ENCODE results near the gene SPPL2A.
"Not testable (repeated sequence)": the region's sequence is repeated elsewhere in the genome, so short reads cannot be mapped to it uniquely, and the experiment has no call there.

Gene SPPL2A

DNA sequence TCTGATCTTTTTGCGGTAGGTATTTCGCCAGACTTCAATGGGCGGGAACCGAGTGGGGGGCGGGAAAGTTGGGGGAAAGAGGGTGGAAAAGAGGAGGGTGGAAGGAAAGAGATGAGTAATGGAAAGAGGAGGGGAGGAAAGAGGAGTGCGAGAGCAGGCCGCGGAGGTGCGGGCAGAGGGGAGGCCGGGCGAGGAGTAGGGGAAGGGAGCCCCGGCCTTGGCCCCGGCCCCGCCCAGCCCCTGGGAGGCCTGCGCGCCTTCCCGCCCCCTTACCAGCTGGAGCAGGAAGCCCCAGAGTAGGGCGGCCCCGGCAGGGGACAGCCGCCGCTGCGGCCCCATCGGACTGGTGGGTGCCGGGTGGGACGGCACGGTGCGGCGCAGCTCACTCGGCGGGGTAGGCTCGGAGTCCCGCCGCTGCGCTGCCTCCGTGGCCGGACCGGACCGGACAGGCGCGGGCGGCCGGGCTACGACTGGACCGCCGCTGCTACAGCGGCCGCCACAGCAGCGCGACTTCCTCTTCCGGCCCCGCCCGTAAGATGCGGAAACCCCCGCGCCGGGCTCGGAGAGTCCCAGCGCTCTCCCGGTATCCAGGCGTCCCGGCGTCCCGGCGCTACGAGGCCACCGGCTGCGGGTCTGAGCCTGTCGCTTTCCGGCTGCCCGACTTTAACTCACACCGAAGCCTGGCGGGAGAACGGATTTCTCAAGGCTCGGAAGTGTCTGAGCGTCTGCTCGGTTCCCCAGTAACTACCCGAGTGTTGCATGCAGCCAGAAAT lies at the start of gene SPPL2A:
Gene SPPL2A (minus strand): TSS at position 512 of the 773 bp plus-strand sequence. CDS start 173 bp downstream, at position 339.
- peak; percentile 88 for DNase-seq

DNA sequence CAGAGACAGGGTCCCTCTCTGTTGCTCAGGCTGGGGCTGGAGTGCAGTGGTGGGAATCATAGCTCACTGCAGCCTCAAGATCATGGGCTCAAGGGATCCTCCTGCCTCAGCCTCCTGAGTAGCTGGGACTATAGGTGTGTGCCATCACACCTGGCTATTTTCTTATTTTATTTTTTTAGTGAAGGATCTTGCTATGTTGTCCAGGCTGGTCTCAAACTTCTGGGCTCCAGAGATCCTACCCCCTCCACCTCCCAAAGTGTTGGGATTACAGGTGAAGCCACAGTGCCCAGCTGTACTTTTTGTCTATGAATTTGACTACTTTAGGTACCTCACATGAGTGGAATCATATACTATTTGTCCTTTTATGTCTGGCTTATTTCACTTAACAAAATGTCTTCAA lies 49.1 kb upstream of the SPPL2A start:
- no peak for DNase-seq

DNA sequence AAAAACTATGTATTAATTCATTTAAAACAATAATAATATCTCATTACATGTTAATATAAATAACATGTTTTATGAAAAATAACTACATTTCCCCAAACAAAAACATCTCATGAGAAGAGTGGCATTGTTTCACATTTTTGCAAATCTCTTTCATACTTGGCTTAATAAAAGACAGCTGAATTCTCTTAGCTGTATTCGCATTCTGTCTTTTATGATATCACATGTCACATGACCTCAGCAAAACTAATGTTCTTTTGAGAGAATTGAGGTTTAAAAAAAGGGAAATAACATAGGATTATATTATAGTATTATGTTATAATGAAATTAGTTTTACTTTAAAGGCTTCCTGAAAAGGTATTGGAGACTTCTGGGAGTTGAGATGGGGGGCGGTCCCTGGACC lies 48.4 kb upstream of the SPPL2A start:
- no peak for DNase-seq

- DNase-seq: no peak
Measured at GRCh38 chr15:50813089-50813488, 47.6 kb upstream of the SPPL2A start.

- DNase-seq: not testable (repeated sequence)
Measured at GRCh38 chr15:50812181-50812506, 46.6 kb upstream of the SPPL2A start.

GRCh38 chr15:50811461-50812180 lies 46.1 kb upstream of the SPPL2A start:
- DNase-seq: not testable (repeated sequence)

- no peak for DNase-seq
Measured at GRCh38 chr15:50810128-50810527, 44.6 kb upstream of the SPPL2A start.

DNA sequence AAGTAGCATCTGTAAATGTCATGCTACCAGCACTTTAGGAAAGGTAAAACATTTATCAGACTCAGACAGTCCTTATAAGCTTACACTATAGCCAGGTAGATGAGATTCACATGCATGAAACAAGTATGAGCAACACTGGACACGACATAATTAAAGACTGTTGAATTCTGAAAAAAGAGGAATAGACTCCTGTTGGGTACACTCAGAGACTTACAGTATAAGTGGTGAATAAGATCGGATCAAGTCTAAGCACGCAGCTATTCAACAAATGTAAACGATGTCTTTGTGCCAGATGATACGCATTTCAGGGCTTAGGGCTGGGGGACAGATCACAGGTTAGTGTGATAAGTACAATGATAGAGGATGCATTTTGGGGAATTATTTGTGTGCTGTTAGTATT lies 43.2 kb upstream of the SPPL2A start:
- DNase-seq: no peak

- no peak for DNase-seq
Measured at GRCh38 chr15:50803479-50804180, 38.1 kb upstream of the SPPL2A start.

GRCh38 chr15:50800715-50801114 lies 35.2 kb upstream of the SPPL2A start:
- DNase-seq: no peak

DNA sequence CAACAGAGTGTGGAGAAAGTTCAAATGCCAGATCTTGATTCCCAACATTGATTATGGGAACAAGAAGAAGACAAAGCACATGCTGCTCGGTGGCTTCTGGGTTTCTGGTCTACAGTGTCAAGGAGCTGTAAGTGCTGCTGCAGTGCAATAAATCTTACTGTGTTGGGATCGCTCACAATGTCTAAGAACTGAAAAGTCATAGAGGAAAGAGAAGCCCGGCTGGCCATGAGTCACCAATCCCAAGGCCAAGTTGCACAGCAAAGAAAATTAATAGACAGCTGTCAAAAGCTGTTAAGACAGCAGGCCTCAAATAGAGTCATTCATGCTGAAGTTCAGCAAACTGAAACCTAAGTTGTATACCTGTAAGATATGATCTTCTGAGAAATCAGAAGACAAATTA lies 33.2 kb upstream of the SPPL2A start:
- DNase-seq: no peak

GRCh38 chr15:50797926-50798325 lies 32.4 kb upstream of the SPPL2A start:
- DNase-seq: no peak

- DNase-seq: no peak
Measured at GRCh38 chr15:50791486-50791885, 26.0 kb upstream of the SPPL2A start.

GRCh38 chr15:50790778-50791453 lies 25.4 kb upstream of the SPPL2A start:
- no peak for DNase-seq

DNA sequence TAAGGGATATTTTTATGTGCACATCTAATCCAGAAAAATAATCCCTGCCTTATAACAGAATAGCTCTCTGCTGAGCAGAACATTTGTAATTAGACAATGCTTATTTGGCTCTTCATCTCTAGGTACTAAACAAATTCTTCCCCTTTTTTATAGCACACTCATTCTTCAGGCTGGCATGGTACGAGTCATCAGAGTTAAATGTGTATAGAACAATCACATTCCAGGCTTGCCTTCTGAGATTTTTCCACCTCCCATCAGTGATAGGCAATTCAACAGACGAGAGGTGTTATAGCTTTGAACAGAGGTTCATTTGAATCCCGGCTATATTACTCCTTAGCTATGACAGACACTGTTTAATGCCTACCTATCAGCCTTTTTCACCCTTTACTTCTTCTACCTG lies 21.4 kb upstream of the SPPL2A start:
- DNase-seq: no peak

DNA sequence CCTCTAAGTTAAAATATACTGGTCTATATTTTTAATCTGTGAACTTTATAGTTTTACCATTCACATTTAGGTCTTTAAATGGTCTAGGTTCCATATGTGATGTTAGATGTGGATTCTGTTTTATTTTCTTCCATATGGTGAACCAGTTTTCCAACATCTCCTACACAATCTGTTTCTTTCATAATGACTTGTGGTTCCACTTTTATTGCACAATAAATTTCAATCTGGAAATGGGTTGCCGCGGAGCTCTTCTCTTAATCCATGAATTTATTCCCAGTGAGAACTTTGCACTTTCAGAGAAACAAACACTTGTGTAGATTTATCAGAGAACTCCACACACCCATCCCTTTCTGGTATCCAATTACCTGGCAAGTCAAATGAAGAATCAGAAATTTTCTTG lies 20.9 kb upstream of the SPPL2A start:
- DNase-seq: no peak

GRCh38 chr15:50783895-50784294 lies 18.4 kb upstream of the SPPL2A start:
- DNase-seq: no peak

DNA sequence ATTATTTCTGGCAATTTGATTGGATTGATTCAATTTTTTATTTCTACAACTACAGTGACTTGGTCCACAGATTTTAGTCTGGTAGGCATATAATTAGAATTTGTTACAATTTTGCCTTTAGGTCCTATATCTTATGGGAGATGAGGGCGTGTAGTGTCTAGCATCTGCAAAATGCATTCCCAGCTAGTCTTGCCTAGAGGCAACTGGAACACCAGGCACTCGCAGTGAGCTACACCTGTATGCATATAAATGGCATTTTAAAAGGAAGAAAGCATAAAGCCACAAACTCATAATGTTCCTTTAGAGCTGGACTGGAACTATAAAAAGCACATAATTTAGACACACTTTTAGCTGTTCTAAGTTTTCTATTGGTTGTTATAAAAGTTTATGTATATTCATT lies 17.9 kb upstream of the SPPL2A start:
- DNase-seq: no peak

- no peak for DNase-seq
Measured at GRCh38 chr15:50778086-50778485, 12.6 kb upstream of the SPPL2A start.

- no peak for DNase-seq
Measured at GRCh38 chr15:50777042-50777441, 11.5 kb upstream of the SPPL2A start.

DNA sequence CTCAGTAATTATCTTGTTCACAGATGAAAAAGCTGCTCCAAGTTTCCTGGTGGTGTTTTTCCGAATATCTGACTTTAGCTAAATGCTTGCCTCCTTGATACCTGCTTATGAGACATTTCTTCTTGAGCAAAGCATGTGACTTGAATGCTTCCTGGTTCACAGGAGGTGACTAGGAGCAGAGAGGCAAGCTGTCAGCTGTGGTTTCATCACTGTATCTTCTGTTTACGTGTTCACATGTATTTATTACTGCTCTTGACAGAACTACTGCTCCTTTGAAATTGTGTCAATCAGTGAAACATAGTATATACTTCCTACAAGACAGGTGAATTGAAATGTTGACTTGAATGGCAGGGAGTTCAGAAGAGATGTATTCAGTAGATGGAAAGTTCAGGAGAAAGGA lies 8.9 kb upstream of the SPPL2A start:
- no peak for DNase-seq

- DNase-seq: no peak
Measured at GRCh38 chr15:50773389-50773788, 7.9 kb upstream of the SPPL2A start.

GRCh38 chr15:50767332-50767861 lies 1.9 kb upstream of the SPPL2A start:
- no peak for DNase-seq
